ENCODE measurements around the gene CDK5RAP2. TPM values are rescaled to one million over a fixed set of nuclear protein-coding genes. Genes with fewer than 3 reads are reported as not detected.

The CDK5RAP2 gene
- total RNA-seq, 1 experiment from 2014 or later: 56.4 TPM

DNA sequence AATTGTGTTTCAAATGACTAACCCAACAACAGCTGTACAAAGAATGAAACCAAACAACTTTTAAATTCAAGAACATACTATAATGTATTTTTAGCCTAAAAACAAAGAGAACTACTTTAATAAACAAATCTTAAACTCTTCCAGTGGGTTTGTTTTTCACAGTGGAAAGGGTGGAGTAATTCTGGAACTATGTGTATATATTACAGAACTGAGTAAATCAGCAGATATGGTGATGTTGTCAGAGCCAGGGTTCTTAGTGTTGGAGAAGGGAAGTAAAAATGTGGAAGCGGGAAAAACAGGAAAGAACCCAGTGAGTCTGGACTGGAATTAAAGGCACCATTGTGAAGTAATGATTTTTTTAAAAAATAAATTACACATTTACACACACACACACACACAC is 144.9 kb downstream of the CDK5RAP2 start:
- no CpG with 5 or more reads among the region's 1 CpG for WGBS (ENCODE audit: extremely low coverage, insufficient read length, low lambda C conversion rate)
- H3K79me2 ChIP-seq (ENCODE audit: insufficient read depth, low read length): no peaks in the 10 kb centered on the region
- no peaks in the 10 kb centered on the region for H3K4me1 ChIP-seq (ENCODE audit: insufficient read depth, low read length)
- Mint-ChIP-seq H3K4me3 (no peak overlapping the region), H3K27ac (no peak overlapping the region), H3K36me3 (ENCODE audit: insufficient read depth in 1 of 3, low read depth in 3 of 3) (peaks cover 32 to 51% (median 37%) of the 10 kb centered on the region in 3 experiments), H3K9me3 (no peaks in the 10 kb centered on the region), H3K27me3 (ENCODE audit: low read depth) (no peaks in the 10 kb centered on the region), H3K4me1 (peaks cover 0 to 5% of the 10 kb centered on the region in 2 experiments; a peak in 1 of 4 replicates)
- no peaks in the 10 kb centered on the region for H3K79me1 ChIP-seq (ENCODE audit: insufficient read depth, low read depth, low read length, poor library complexity, severe bottlenecking)
- no peak overlapping the region for H2AK5ac ChIP-seq (ENCODE audit: insufficient read length, low read length)
- no peak overlapping the region for H3K9ac ChIP-seq (ENCODE audit: extremely low read depth, insufficient read length, low read length)
- no peak overlapping the region for H2BK120ac ChIP-seq (ENCODE audit: low read depth, low read length, poor library complexity, severe bottlenecking)
- H2BK5ac ChIP-seq (ENCODE audit: insufficient read length, low read length): no peak overlapping the region
- no peak overlapping the region for H2BK15ac ChIP-seq (ENCODE audit: low read depth, low read length)
- H3K4ac ChIP-seq (ENCODE audit: low read depth, low read length): no peak overlapping the region
- no peak overlapping the region for H4K5ac ChIP-seq (ENCODE audit: insufficient read length, low read depth, low read length)
- no peak overlapping the region for H2BK12ac ChIP-seq (ENCODE audit: insufficient read length, low read depth, low read length)
- H3K14ac ChIP-seq (ENCODE audit: insufficient read depth, low read length): no peak overlapping the region
- H3K9me3 ChIP-seq (ENCODE audit: control insufficient read depth, low read depth, low read length): no peaks in the 10 kb centered on the region
- H3K18ac ChIP-seq (ENCODE audit: insufficient read length, low read depth, low read length): no peak overlapping the region
- no peak overlapping the region for H3T11ph ChIP-seq (ENCODE audit: low read length)
- H4K20me1 ChIP-seq (ENCODE audit: control insufficient read depth, insufficient read depth, insufficient read length): no peaks in the 10 kb centered on the region
- no peak overlapping the region for H3K4me2 ChIP-seq (ENCODE audit: insufficient read depth, insufficient read length, low read length)
- H3K23me2 ChIP-seq (ENCODE audit: insufficient read length, low read depth, low read length, poor library complexity, severe bottlenecking): no peaks in the 10 kb centered on the region
- no peak overlapping the region for H3K27ac ChIP-seq (ENCODE audit: insufficient read length, low read depth, low read length)
- TF ChIP-seq, protein P1, sequence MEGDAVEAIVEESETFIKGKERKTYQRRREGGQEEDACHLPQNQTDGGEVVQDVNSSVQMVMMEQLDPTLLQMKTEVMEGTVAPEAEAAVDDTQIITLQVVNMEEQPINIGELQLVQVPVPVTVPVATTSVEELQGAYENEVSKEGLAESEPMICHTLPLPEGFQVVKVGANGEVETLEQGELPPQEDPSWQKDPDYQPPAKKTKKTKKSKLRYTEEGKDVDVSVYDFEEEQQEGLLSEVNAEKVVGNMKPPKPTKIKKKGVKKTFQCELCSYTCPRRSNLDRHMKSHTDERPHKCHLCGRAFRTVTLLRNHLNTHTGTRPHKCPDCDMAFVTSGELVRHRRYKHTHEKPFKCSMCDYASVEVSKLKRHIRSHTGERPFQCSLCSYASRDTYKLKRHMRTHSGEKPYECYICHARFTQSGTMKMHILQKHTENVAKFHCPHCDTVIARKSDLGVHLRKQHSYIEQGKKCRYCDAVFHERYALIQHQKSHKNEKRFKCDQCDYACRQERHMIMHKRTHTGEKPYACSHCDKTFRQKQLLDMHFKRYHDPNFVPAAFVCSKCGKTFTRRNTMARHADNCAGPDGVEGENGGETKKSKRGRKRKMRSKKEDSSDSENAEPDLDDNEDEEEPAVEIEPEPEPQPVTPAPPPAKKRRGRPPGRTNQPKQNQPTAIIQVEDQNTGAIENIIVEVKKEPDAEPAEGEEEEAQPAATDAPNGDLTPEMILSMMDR (conservative IDR thresholded peaks at IDR 0.05): no peak
- no peaks in the 10 kb centered on the region for H3K27me3 ChIP-seq (ENCODE audit: insufficient read depth, low read length)
- H4K8ac ChIP-seq (replicated peaks; ENCODE audit: insufficient read length, low read depth, low read length): no peak overlapping the region
- H3K23ac ChIP-seq (ENCODE audit: insufficient read length, low read depth, low read length): no peak overlapping the region
- H2BK20ac ChIP-seq (ENCODE audit: low read depth, low read length, poor library complexity, severe bottlenecking): no peak overlapping the region
- H3K56ac ChIP-seq (ENCODE audit: insufficient read length, low read depth, low read length): no peak overlapping the region
- no peak overlapping the region for H2AFZ ChIP-seq (ENCODE audit: low read length)
- DNase-seq: no peak
- no peak overlapping the region for H4K91ac ChIP-seq (ENCODE audit: insufficient read length, low read depth, low read length)

Measured in H9 (cell line).